ENCODE measurements around the gene RECQL5. TPM values are rescaled to one million over a fixed set of nuclear protein-coding genes. Genes with fewer than 3 reads are reported as not detected.

RECQL5 gene
- total and polyA plus RNA-seq, 2 donors (not counting 1 experiment from before 2014, with no cell fraction given), result 58.5 to 70.5 TPM

DNA sequence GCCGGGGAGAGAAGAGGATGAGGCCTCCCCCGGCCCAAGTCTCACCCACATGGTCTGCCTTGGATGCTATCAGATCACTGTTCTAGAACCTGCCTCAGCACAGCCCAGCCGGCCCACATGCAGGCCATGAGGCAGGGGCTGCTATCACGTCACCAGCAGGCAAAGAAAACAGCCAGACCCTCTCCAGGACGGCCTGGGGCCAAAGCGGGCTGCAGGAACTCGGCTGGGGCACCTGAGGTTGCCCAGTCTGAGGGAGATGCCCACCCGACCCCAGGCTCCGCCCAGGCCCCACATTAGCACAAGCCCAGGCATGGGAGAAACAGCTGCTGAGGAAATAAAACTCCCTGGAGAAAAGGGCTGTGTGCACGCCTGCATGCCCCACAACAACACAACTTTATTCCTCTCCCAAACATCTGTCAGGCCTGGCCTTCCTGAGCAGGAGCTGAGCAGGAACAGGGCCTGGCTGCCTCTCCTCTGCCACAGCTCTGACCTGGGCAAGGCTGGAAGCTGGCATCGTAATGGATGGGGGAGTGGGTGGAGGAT is 40.4 kb downstream of the RECQL5 start:
- H2AFZ ChIP-seq (ENCODE audit: insufficient read depth, low read depth, low read length, poor library complexity, severe bottlenecking), result no peak overlapping the region
- H3K4me2 ChIP-seq (replicated peaks; ENCODE audit: low read depth, low read length, poor library complexity, severe bottlenecking), result no peak overlapping the region
- H3K9me3 Mint-ChIP-seq (ENCODE audit: insufficient read depth), result no peaks in the 10 kb centered on the region
- H3K4me1 ChIP-seq (ENCODE audit: control insufficient read depth in 2 of 2, insufficient read depth in 2 of 2, low read length in 2 of 2), result no peaks in the 10 kb centered on the region
- ATAC-seq (ENCODE audit: low read depth), result no peak
- no peaks in the 10 kb centered on the region for H3K27me3 ChIP-seq (replicated peaks in 1 of 4; ENCODE audit: control extremely low read depth in 1 of 4, control insufficient read depth in 3 of 4, insufficient read depth in 4 of 4, low read length in 3 of 4)
- H3K4me1 Mint-ChIP-seq, result peaks cover 2% of the 10 kb centered on the region
- H4K20me1 ChIP-seq (ENCODE audit: control insufficient read depth, insufficient read depth, low read length, poor library complexity, severe bottlenecking), result no peaks in the 10 kb centered on the region
- H3K27me3 Mint-ChIP-seq, result no peaks in the 10 kb centered on the region
- no peaks in the 10 kb centered on the region for H3K79me2 ChIP-seq (ENCODE audit: control insufficient read depth, insufficient read depth, low read length)
- ChIA-PET POLR2A (no interaction called here), CTCF (interaction anchor here (0.8 to 19.7 kb wide), 2 partner anchors 16 to 121 kb away, joined by 3 to 389 read pairs; no protein-coding TSS in a partner anchor)
- H3K9me3 ChIP-seq (ENCODE audit: control extremely low read depth in 1 of 3, control insufficient read depth in 2 of 3, insufficient read depth in 1 of 3, low read length in 2 of 3), result no peaks in the 10 kb centered on the region
- H3K36me3 ChIP-seq (replicated peaks in 1 of 2; ENCODE audit: control extremely low read depth in 1 of 2, control insufficient read depth in 1 of 2, extremely low read depth in 1 of 2, insufficient read depth in 2 of 2, low read length in 1 of 2), result peaks cover 0 to 38% of the 10 kb centered on the region in 2 experiments
- no peak overlapping the region for H3K4me3 ChIP-seq (ENCODE audit: control extremely low read depth in 1 of 5, extremely low read depth in 1 of 5, insufficient read depth in 1 of 5, low read depth in 2 of 5, low read length in 4 of 5)
- intact Hi-C loops (cut with micrococcal nuclease), result no loop called here
- peak overlapping the region in 1 of 2 donors; percentile 15 for H3K27ac ChIP-seq (ENCODE audit: low read length in 2 of 2)
- TF ChIP-seq EZH2 (IDR thresholded peaks at IDR 0.05; ENCODE audit: borderline replicate concordance, insufficient read depth, low read depth, low read length, poor library complexity, severe bottlenecking), result no peak
- TF ChIP-seq, protein P1, sequence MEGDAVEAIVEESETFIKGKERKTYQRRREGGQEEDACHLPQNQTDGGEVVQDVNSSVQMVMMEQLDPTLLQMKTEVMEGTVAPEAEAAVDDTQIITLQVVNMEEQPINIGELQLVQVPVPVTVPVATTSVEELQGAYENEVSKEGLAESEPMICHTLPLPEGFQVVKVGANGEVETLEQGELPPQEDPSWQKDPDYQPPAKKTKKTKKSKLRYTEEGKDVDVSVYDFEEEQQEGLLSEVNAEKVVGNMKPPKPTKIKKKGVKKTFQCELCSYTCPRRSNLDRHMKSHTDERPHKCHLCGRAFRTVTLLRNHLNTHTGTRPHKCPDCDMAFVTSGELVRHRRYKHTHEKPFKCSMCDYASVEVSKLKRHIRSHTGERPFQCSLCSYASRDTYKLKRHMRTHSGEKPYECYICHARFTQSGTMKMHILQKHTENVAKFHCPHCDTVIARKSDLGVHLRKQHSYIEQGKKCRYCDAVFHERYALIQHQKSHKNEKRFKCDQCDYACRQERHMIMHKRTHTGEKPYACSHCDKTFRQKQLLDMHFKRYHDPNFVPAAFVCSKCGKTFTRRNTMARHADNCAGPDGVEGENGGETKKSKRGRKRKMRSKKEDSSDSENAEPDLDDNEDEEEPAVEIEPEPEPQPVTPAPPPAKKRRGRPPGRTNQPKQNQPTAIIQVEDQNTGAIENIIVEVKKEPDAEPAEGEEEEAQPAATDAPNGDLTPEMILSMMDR (IDR thresholded peaks at IDR 0.05), result no peak
- H3K4me3 Mint-ChIP-seq, result no peak overlapping the region
- no peak for DNase-seq
- no peak overlapping the region for H3K27ac Mint-ChIP-seq
- 40% methylated on average over 9 of the region's 11 CpGs for WGBS (ENCODE audit: insufficient coverage)
- no peak overlapping the region for H3K9ac ChIP-seq (ENCODE audit: low read length)

DNA sequence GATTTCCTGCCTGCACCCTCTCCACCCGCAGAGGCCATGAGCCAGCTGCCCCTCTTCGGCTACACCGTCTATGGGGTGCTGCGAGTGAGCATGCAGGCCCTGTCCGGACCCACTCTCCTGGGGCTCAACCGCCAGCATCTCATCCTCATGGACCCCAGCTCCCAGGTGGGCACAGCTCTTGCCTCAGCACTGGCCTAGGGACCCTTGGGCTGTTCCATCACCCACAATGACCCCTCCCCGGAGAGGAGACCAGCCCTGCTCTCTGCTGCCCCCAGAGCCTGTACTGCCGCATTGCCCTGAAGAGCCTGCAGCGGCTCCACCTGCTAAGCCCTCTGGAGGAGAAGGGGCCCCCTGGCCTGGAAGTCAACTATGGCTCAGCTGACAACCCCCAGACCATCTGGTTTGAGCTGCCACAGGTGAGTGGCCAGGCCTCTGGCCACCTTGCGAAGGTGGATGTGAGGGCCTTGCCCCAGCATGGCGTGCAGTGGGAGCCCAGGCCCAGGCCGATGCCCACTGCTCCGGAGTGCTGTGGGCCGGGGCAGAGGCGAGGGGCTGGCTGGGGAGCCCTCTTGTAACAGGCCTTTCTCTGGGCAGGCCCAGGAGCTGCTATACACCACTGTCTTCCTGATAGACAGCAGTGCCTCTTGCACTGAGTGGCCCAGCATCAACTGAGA is 41.0 kb downstream of the RECQL5 start:
- WGBS (ENCODE audit: insufficient coverage), result 91% methylated on average over 15 of the region's 15 CpGs
- Histone ChIP-seq H3K36me3 (replicated peaks in 1 of 2; ENCODE audit: control extremely low read depth in 1 of 2, control insufficient read depth in 1 of 2, extremely low read depth in 1 of 2, insufficient read depth in 2 of 2, low read length in 1 of 2) (peaks cover 0 to 44% of the 10 kb centered on the region in 2 experiments), H3K4me1 (ENCODE audit: control insufficient read depth in 2 of 2, insufficient read depth in 2 of 2, low read length in 2 of 2) (no peaks in the 10 kb centered on the region), H3K79me2 (ENCODE audit: control insufficient read depth, insufficient read depth, low read length) (no peaks in the 10 kb centered on the region), H3K27ac (ENCODE audit: low read length in 2 of 2) (no peak overlapping the region), H4K20me1 (ENCODE audit: control insufficient read depth, insufficient read depth, low read length, poor library complexity, severe bottlenecking) (no peaks in the 10 kb centered on the region), H3K27me3 (replicated peaks in 1 of 4; ENCODE audit: control extremely low read depth in 1 of 4, control insufficient read depth in 3 of 4, insufficient read depth in 4 of 4, low read length in 3 of 4) (no peaks in the 10 kb centered on the region), H2AFZ (ENCODE audit: insufficient read depth, low read depth, low read length, poor library complexity, severe bottlenecking) (no peak overlapping the region), H3K9ac (ENCODE audit: low read length) (no peak overlapping the region), H3K4me2 (replicated peaks; ENCODE audit: low read depth, low read length, poor library complexity, severe bottlenecking) (no peak overlapping the region), H3K4me3 (ENCODE audit: control extremely low read depth in 1 of 5, extremely low read depth in 1 of 5, insufficient read depth in 1 of 5, low read depth in 2 of 5, low read length in 4 of 5) (no peak overlapping the region), H3K9me3 (ENCODE audit: control extremely low read depth in 1 of 3, control insufficient read depth in 2 of 3, insufficient read depth in 1 of 3, low read length in 2 of 3) (no peaks in the 10 kb centered on the region)
- CTCF ChIA-PET, result interaction anchor here (1.0 to 19.7 kb wide), 3 partner anchors 8 to 122 kb away, joined by 3 to 389 read pairs (median 27); partner anchors contain the start of gene SMIM5
- no peak overlapping the region for H3K4me3 Mint-ChIP-seq
- TF ChIP-seq EZH2 (IDR thresholded peaks at IDR 0.05; ENCODE audit: borderline replicate concordance, insufficient read depth, low read depth, low read length, poor library complexity, severe bottlenecking), result no peak
- TF ChIP-seq, protein P1 (IDR thresholded peaks at IDR 0.05), result peak; percentile 54
- intact Hi-C loops (cut with micrococcal nuclease), result no loop called here
- H3K4me1 Mint-ChIP-seq, result peaks cover 2% of the 10 kb centered on the region
- POLR2A ChIA-PET, result no interaction called here
- H3K27ac Mint-ChIP-seq, result no peak overlapping the region
- ATAC-seq (ENCODE audit: low read depth), result peak; percentile 65
- no peaks in the 10 kb centered on the region for H3K9me3 Mint-ChIP-seq (ENCODE audit: insufficient read depth)
- H3K27me3 Mint-ChIP-seq, result no peaks in the 10 kb centered on the region
- no peak for DNase-seq
